Measurements from ENCODE around the gene CTNNBL1. TPM values are rescaled to one million over a fixed set of nuclear protein-coding genes. Genes with fewer than 3 reads are reported as not detected.

The CTNNBL1 gene
- total RNA-seq, 6 experiments from 2014 or later, result 16.3 to 41.8 (median 28.8) TPM

GRCh38 chr20:37703035-37703845 is 9.4 kb downstream of the CTNNBL1 start:
- H3K4me3 ChIP-seq, result no peak overlapping the region
- H3K27ac ChIP-seq, result no peak overlapping the region
- H3K36me3 ChIP-seq, result no peaks in the 10 kb centered on the region
- 86% methylated on average over 6 of the region's 6 CpGs for WGBS (ENCODE audit: insufficient coverage, low coverage, low lambda C conversion rate, missing lambda C conversion rate)
- no peaks in the 10 kb centered on the region for H3K4me1 ChIP-seq
- intact Hi-C loops (cut with DNase I), result no loop called here
- no peaks in the 10 kb centered on the region for H3K27me3 ChIP-seq
- TF ChIP-seq, protein P1, sequence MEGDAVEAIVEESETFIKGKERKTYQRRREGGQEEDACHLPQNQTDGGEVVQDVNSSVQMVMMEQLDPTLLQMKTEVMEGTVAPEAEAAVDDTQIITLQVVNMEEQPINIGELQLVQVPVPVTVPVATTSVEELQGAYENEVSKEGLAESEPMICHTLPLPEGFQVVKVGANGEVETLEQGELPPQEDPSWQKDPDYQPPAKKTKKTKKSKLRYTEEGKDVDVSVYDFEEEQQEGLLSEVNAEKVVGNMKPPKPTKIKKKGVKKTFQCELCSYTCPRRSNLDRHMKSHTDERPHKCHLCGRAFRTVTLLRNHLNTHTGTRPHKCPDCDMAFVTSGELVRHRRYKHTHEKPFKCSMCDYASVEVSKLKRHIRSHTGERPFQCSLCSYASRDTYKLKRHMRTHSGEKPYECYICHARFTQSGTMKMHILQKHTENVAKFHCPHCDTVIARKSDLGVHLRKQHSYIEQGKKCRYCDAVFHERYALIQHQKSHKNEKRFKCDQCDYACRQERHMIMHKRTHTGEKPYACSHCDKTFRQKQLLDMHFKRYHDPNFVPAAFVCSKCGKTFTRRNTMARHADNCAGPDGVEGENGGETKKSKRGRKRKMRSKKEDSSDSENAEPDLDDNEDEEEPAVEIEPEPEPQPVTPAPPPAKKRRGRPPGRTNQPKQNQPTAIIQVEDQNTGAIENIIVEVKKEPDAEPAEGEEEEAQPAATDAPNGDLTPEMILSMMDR (IDR thresholded peaks at IDR 0.05), result no peak
- TF ChIP-seq POLR2A (IDR thresholded peaks at IDR 0.05), result no peak
- no peaks in the 10 kb centered on the region for H3K9me3 ChIP-seq
- no peak for DNase-seq
- no peak for ATAC-seq

GRCh38 chr20:37704955-37705354 is 11.1 kb downstream of the CTNNBL1 start:
- Histone ChIP-seq H3K9me3 (no peaks in the 10 kb centered on the region), H3K4me1 (no peaks in the 10 kb centered on the region), H3K36me3 (no peaks in the 10 kb centered on the region), H3K27ac (no peak overlapping the region), H3K4me3 (no peak overlapping the region), H3K27me3 (no peaks in the 10 kb centered on the region)
- WGBS (ENCODE audit: insufficient coverage, low coverage, low lambda C conversion rate, missing lambda C conversion rate), result 80% methylated on average over 1 of the region's 1 CpG
- ATAC-seq (no peak), DNase-seq (no peak)
- TF ChIP-seq, protein P1 (IDR thresholded peaks at IDR 0.05), result no peak
- no peak for TF ChIP-seq POLR2A (IDR thresholded peaks at IDR 0.05)
- intact Hi-C loops (cut with DNase I), result no loop called here

DNA sequence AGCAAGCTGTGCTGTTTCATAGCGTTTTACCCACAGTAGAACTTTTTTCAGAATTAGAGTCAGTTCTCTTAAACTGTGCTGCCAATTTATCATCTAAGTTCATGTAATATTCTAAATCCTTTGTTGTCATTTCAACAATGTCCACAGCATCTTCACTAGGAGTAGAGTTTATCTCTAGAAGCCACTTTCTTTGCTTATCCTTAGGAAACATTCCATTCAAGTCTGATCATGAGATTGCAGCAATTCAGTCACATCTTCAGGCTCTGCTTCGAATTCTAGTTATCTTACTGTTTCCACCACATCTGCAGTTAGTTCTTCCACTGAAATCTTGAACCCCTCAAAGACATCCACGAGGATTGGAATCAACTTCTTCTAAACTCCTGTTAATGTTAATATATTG is 12.5 kb downstream of the CTNNBL1 start:
- TF ChIP-seq POLR2A (IDR thresholded peaks at IDR 0.05), result no peak
- TF ChIP-seq, protein P1 (IDR thresholded peaks at IDR 0.05), result no peak
- WGBS (ENCODE audit: insufficient coverage, low coverage, low lambda C conversion rate, missing lambda C conversion rate), result 92% methylated on average over 3 of the region's 3 CpGs
- no peaks in the 10 kb centered on the region for H3K27me3 ChIP-seq
- no peak overlapping the region for H3K27ac ChIP-seq
- H3K36me3 ChIP-seq, result no peaks in the 10 kb centered on the region
- peaks cover 0 to 8% (median 2%) of the 10 kb centered on the region in 4 donors for H3K4me1 ChIP-seq
- no peak for DNase-seq
- no peak for ATAC-seq
- H3K4me3 ChIP-seq, result no peak overlapping the region
- intact Hi-C loops (cut with DNase I), result no loop called here
- H3K9me3 ChIP-seq, result no peaks in the 10 kb centered on the region

DNA sequence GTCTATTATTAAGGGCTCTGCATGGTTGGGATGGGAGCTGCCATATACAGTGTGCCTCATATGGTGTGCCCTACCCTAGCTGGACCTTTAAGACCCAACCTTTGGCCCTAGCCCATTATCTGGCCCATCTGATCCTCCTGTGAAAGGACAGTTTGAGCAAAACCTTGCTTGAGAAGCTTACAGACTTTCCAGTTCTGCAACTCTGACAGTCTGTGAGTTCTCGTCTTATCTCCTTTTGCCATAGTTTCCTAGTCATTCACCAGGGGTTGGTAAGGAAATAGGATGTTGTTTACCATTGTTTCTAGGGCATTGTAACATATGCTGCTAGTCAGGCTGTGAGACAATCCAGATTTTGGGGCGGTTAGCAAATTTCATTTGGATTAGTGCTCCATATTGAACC is 17.2 kb downstream of the CTNNBL1 start:
- TF ChIP-seq POLR2A (IDR thresholded peaks at IDR 0.05), result no peak
- intact Hi-C loops (cut with DNase I), result no loop called here
- WGBS (ENCODE audit: insufficient coverage, low coverage, low lambda C conversion rate, missing lambda C conversion rate), result 68% methylated on average over 2 of the region's 2 CpGs
- DNase-seq (no peak), ATAC-seq (peak in 1 of 4 donors; percentile 21)
- no peak overlapping the region for H3K4me3 ChIP-seq
- H3K27ac ChIP-seq, result no peak overlapping the region
- peaks cover 0 to 34% (median 13%) of the 10 kb centered on the region in 4 donors for H3K4me1 ChIP-seq
- no peaks in the 10 kb centered on the region for H3K27me3 ChIP-seq
- no peaks in the 10 kb centered on the region for H3K9me3 ChIP-seq
- no peaks in the 10 kb centered on the region for H3K36me3 ChIP-seq
